ENCODE data around the gene RNF130. TPM values are rescaled to one million over a fixed set of nuclear protein-coding genes. Genes with fewer than 3 reads are reported as not detected.
A peak's percentile ranks its signal among the peaks of the same experiment; 100 is the strongest.

The RNF130 gene
- polyA plus RNA-seq, 1 experiment: 32.7 TPM

DNA sequence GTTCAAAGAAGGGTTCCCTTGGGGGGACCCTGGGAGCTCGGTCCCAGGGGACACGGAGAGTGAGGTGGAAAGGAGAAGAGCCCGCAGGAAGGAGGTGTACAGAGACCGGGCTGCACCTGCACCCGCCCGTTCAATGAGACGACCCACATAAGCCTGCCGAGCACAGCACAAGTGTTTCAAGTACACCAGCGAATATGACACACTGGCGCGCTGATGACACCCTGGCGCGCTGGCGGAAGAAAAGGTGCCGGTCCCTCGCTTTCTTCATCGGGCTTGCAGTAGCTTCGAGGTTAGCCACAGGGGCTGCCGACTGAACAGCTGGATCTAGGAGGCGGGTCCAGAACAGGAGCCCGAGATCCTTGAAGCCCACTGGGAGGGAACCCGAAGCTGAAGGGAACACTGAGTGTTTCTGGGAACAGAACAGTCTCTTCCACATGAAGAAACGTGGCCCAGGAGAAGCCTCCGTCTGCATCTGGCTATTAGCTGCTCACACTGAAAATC is 165.2 kb downstream of the RNF130 start:
- H3K36me3 ChIP-seq (ENCODE audit: control insufficient read depth, insufficient read depth, low read length): peaks cover 12% of the 10 kb centered on the region
- ChIA-PET POLR2A (no interaction called here), CTCF (interaction anchor here (0.6 to 2.7 kb wide), 4 partner anchors 17 to 143 kb away, joined by 3 to 9 read pairs (median 3); no protein-coding TSS in a partner anchor)

DNA sequence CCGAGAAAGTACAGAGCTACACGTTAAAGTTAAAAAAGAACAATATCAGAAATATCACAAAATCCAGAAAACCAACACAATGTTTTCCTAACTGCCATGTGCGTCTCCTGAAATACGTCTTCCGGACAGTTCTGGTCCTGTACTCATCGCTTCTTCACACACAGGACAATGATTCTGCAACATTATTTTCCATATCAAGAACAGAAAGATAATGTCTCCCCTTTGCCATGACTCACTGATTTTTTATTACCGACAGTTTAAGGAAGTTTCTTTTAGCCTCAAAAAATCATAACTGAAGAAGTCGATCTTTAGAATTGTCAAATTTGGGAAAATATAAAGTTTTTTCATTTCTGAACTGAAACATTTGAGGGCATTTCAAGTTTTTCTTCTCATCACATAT is 166.4 kb downstream of the RNF130 start:
- H3K4me3 ChIP-seq (ENCODE audit: low read depth, low read length): no peak overlapping the region
- no peaks in the 10 kb centered on the region for H3K27me3 ChIP-seq (ENCODE audit: control insufficient read depth, insufficient read depth, low read length)
- ChIA-PET POLR2A (no interaction called here), CTCF (interaction anchor here (2.7 kb wide), 1 partner anchor 142 kb away, joined by 9 read pairs; no protein-coding TSS in a partner anchor)
- DNase-seq (ENCODE audit: low read depth): no peak
- peaks cover 16% of the 10 kb centered on the region for H3K36me3 ChIP-seq (ENCODE audit: control insufficient read depth, insufficient read depth, low read length)
- TF ChIP-seq, protein P1, sequence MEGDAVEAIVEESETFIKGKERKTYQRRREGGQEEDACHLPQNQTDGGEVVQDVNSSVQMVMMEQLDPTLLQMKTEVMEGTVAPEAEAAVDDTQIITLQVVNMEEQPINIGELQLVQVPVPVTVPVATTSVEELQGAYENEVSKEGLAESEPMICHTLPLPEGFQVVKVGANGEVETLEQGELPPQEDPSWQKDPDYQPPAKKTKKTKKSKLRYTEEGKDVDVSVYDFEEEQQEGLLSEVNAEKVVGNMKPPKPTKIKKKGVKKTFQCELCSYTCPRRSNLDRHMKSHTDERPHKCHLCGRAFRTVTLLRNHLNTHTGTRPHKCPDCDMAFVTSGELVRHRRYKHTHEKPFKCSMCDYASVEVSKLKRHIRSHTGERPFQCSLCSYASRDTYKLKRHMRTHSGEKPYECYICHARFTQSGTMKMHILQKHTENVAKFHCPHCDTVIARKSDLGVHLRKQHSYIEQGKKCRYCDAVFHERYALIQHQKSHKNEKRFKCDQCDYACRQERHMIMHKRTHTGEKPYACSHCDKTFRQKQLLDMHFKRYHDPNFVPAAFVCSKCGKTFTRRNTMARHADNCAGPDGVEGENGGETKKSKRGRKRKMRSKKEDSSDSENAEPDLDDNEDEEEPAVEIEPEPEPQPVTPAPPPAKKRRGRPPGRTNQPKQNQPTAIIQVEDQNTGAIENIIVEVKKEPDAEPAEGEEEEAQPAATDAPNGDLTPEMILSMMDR (IDR thresholded peaks at IDR 0.05; ENCODE audit: insufficient read depth, low read depth, low read length): no peak

More for the DNA sequence above, 165.2 kb downstream of the RNF130 start:
- Histone ChIP-seq H3K27me3 (ENCODE audit: control insufficient read depth, insufficient read depth, low read length) (no peaks in the 10 kb centered on the region), H3K4me3 (ENCODE audit: low read depth, low read length) (peak overlapping the region; percentile 79)
- TF ChIP-seq, protein P1 (IDR thresholded peaks at IDR 0.05; ENCODE audit: insufficient read depth, low read depth, low read length): no peak
- DNase-seq (ENCODE audit: low read depth): no peak

Small RNA genes within 50 kb of the gene (small RNA-seq; reads per million reads assigned to genes)
- 2,309 reads per million, percentile 97 among the genes with 10 or more reads in this experiment for gene MIR340 (ENCODE audit: insufficient read length, low read depth, low replicate concordance)

Other genes with a start within 250 kb of the RNF130 start
- 12.6 and 14.1 TPM in 2 replicates for gene MRNIP, start 212.9 kb downstream of the RNF130 start, polyA plus RNA-seq (2011; rRNA removed)
- gene TBC1D9B, start 163.9 kb downstream of the RNF130 start, polyA plus RNA-seq (2011; rRNA removed): 53.2 and 89.0 TPM in 2 replicates
- gene RASGEF1C, start 137.5 kb upstream of the RNF130 start, polyA plus RNA-seq (2011; rRNA removed): not detected in 2 replicates
- 31.6 and 35.0 TPM in 2 replicates for gene MAPK9, start 220.3 kb upstream of the RNF130 start, polyA plus RNA-seq (2011; rRNA removed)